C4-2B (cell line): Measurements from ENCODE around the gene EID1.

Source experiments
- H3K27ac ChIP-seq: fragments of 450-650 bp; 2 replicates; pipeline ENCODE4 v1.5.1; 2017
- CTCF ChIP-seq: fragments of 450-650 bp; conservative IDR thresholded peaks from 2 replicates; pipeline ENCODE4 v1.5.1; 2017; ENCODE audit warnings: mild to moderate bottlenecking
- ZFX ChIP-seq: fragments of 450-650 bp; IDR thresholded peaks from 2 replicates; pipeline ENCODE4 v1.6.1; 2017

EID1 gene

DNA sequence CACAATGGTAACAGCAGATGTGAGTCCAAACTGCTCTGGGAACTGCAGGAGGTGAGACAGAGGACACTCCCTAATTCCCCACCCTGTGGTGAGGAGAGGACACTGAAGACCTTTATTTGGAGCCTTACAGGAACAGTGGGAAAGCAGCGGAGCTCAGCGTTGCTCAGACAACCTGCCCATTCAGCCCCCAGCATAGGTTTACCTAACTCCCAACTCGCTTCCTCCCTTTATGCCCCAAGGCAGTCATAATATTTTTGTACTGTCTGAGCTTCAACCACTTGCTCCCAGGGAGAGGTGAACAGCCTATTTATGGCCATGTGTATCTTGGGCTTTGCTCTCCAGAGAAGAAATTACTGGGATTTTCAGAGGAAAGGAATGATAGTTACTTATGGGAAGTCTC is 51.7 kb downstream of the EID1 start:
- H3K27ac ChIP-seq = no peak overlapping the region
- TF ChIP-seq ZFX (no peak), CTCF (no peak)
